Fibroblast of mammary gland (primary cell): ENCODE measurements around the gene PELO.
"Not testable (repeated sequence)": the region's sequence is repeated elsewhere in the genome, so short reads cannot be mapped to it uniquely, and the experiment has no call there.

ENCODE experiments used
- DNase-seq: peaks from one replicate; pipeline ENCODE4 v3.0.0-alpha.2; 2010; ENCODE audit warnings: low read depth
- H3K4me3 ChIP-seq: 2 replicates; pipeline ENCODE4 v1.5.1; 2011; ENCODE audit warnings: low read depth, mild to moderate bottlenecking, low read length, moderate library complexity; ENCODE audit not compliant: control insufficient read depth
- TF ChIP-seq, protein P1 (sequence below): conservative IDR thresholded peaks from 2 replicates; pipeline ENCODE4 v1.5.1; 2011; ENCODE audit warnings: low read depth, low read length, inconsistent platforms; ENCODE audit not compliant: control insufficient read depth, insufficient read depth

Gene PELO, protein sequence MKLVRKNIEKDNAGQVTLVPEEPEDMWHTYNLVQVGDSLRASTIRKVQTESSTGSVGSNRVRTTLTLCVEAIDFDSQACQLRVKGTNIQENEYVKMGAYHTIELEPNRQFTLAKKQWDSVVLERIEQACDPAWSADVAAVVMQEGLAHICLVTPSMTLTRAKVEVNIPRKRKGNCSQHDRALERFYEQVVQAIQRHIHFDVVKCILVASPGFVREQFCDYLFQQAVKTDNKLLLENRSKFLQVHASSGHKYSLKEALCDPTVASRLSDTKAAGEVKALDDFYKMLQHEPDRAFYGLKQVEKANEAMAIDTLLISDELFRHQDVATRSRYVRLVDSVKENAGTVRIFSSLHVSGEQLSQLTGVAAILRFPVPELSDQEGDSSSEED

DNA sequence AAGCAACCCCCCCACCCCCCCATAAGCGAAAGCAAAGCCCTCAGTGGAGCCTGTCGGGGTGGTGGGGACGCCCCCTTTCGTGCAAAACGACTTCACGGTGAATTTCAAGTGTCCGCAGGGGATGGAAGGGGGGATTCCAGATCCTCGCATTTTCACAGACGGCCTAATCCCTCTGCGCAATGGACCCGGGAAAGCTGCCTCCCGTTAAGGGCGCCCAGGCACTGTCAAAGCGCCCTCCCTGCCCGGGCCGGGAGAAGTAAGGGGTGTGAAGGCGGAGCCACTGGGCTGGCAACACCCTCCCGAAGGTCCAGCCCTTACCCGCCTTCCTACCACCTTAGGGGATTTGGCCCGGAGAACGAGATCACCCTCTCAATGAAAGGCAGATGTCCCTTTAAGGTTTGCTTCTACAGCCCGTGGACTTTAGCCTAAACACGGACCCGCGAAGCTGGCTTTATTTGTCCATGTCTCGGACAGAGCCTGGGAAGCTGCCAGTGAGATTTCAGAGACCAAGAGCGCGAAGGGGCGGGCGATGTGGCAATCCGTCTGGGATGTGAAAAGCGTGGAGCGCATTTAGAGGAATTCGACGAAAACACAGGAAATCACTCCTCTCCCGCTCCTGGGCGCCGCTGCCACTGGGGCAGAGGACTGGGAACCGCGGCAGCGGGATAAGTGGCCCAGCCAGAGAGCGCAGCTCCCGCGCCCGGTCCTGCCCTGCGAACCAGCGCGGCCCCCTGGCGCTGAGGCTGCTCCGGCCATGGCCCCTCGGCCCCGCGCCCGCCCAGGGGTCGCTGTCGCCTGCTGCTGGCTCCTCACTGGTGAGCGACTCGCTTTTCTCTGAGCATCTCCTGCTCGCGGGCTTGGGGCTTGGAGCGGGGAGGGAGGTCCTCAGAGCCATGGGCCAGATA lies at the start of gene PELO, which contains the start of gene ITGA1:
PELO (plus strand) TSS at position 317 of the 905 bp plus-strand sequence. CDS start 12,479 bp downstream, outside the sequence.
ITGA1 (plus strand) TSS at position 317 of the 905 bp plus-strand sequence; CDS start at position 755, 438 bp downstream.
- TF ChIP-seq, protein P1, sequence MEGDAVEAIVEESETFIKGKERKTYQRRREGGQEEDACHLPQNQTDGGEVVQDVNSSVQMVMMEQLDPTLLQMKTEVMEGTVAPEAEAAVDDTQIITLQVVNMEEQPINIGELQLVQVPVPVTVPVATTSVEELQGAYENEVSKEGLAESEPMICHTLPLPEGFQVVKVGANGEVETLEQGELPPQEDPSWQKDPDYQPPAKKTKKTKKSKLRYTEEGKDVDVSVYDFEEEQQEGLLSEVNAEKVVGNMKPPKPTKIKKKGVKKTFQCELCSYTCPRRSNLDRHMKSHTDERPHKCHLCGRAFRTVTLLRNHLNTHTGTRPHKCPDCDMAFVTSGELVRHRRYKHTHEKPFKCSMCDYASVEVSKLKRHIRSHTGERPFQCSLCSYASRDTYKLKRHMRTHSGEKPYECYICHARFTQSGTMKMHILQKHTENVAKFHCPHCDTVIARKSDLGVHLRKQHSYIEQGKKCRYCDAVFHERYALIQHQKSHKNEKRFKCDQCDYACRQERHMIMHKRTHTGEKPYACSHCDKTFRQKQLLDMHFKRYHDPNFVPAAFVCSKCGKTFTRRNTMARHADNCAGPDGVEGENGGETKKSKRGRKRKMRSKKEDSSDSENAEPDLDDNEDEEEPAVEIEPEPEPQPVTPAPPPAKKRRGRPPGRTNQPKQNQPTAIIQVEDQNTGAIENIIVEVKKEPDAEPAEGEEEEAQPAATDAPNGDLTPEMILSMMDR, result no peak
- H3K4me3 ChIP-seq, result peak within 1 kb of the TSS; percentile 67
- DNase-seq, result peak; percentile 76

DNA sequence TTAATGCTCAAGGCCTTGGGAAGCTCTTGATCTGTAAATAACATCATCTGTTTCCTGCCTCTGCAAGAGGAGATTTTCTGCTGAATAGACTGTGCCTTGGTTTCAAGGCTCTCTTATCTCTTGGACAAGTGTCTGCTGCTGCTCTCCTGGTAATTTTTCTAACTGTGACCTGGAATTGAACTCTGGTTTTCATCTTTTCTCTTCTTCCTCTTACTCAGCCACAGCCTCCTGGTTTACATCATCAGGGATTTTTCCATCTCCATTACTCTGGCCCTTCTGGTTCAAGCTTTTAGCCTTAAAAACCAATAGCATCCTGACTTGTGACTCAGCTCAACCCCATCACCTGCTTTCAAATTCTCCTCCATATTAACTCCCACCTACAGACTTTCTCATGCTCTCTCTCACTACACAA lies 49.6 kb upstream of the PELO start:
- TF ChIP-seq, protein P1, result no peak
- H3K4me3 ChIP-seq, result no peak overlapping the region
- peak; percentile 25 for DNase-seq

DNA sequence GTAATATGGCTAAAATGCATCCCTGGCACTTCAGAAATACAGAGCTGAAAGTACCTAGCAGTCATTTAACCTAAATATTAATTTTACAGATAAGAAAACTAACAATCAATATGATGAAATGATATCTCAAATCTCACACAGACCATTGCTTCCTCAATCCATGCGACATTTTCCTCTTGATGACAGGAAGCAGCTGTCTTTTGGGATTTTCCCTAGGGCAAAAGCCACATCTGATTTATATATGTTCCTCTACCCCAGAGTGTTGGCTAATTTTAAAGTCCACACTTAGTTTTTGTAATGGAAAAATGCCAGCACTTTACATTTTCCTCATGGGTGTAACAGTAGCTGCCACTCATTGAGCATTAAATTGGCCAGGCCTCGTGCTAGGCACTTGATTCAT lies 47.7 kb upstream of the PELO start:
- H3K4me3 ChIP-seq, result no peak overlapping the region
- DNase-seq, result no peak
- TF ChIP-seq, protein P1, result no peak

DNA sequence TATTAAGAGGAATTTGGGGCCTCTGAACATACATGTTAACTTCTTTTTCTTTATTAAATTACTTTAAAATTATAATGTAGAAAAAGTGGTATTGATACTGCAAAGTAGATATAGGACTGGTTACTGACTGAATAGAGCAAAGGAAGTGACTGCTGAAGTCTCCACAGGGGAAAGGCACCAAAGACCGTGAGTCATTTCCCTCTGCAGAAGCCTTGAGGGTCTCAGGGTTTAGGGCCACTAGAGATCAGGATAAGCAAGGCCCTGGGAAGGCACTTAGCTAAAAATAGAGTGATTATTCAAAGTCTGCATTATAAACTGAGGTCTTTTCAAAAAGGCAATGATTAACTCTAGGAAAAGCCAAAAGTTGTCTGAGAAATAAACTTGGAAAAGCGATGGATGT lies 44.7 kb upstream of the PELO start:
- no peak for DNase-seq
- TF ChIP-seq, protein P1, result no peak
- no peak overlapping the region for H3K4me3 ChIP-seq

DNA sequence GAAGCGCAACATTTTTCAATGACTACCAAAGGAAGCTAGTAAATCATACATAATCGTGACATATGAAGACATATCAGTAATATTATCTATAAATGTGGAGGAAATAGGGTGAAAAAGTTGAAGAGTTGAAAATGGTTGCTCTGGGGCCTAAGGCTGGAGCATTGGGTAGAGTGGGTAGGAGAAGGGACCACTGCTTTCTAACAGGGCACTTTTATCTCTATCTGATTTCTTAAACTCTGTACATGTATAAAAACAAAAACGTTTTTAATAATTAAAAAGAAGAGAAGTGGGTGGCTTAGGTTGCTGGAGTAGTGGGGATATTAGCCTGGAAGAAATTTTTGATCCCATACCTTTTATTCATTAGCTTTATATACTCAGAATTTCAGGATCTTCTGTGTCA lies 44.2 kb upstream of the PELO start:
- no peak for DNase-seq
- H3K4me3 ChIP-seq, result no peak overlapping the region
- TF ChIP-seq, protein P1, result no peak

DNA sequence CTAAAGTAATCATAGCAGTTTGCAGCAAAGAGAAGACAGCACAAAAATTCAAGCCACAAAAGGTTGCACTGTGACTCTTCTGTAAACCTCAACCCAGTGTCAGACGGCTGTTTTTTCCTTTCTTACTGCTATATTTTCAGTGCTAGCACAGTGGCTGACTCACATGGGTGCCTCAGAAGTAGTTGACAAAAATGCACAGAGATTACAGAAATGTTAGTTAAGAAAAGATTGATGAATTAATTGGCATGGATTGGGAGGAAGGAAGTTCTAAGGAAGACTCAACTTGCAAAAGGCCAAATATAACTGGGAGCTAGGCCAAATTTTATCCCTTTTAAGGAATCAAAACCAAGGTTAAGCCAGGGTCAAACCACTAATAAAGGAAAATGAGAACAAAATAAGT lies 43.7 kb upstream of the PELO start:
- H3K4me3 ChIP-seq, result no peak overlapping the region
- TF ChIP-seq, protein P1, result no peak
- DNase-seq, result peak; percentile 47

DNA sequence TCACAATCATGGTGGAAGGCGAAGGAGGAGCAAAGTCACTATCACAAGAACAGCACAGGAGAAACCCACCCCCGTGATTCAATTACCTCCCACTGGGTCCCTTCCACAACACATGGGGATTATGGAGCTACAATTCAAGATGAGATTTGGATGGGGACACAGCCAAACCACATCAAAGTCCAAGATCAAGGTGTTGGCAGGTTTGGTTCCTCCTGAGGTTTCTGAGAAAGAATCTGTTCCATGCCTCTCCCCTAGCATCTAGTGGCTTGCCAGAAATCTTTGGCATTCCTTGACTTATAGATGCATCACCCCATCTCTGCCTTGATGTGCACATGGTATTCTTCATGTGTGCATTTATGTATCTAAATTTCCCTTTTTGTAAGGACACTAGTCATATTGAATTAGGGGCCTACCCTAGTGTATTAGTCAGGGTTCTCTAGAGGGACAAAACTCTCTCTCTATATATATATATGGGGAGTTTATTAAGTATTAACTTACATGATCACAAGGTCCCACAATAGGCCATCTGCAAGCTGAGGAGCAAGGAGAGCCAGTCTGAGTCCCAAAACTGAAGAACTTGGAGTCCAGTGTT lies 42.8 kb upstream of the PELO start:
- DNase-seq, H3K4me3 ChIP-seq: not testable (repeated sequence)
